Endothelial cell of umbilical vein (primary cell): ENCODE results near the gene ACE. TPM values are rescaled to one million over a fixed set of nuclear protein-coding genes. Genes with fewer than 3 reads are reported as not detected.
A peak's percentile ranks its signal among the peaks of the same experiment; 100 is the strongest.

ENCODE experiments used
- BruUV-seq: library from RNA; stranded (reverse); fragments of 400-500 nt; replicated peaks from 2 replicates; lab custom pipeline; 2021; lab: Mats Ljungman, UMichigan
- CTCF ChIA-PET: fragments of 300-600, 350-600 bp; sonication (Branson Sonifier 250); formaldehyde crosslinking; loops from one replicate; lab custom pipeline; 2021; ENCODE audit warnings: antibody characterized with exemption, inconsistent platforms; lab: Charles Lee
- POLR2A ChIA-PET: fragments of 300-600, 350-600 bp; sonication (Branson Sonifier 250); formaldehyde crosslinking; loops from one replicate; lab custom pipeline; 2021; ENCODE audit warnings: antibody characterized with exemption, inconsistent platforms; lab: Charles Lee
- DNase-seq: peaks from one replicate; pipeline ENCODE4 v3.0.0-alpha.2; 2011; ENCODE audit warnings: low read depth, low spot score
- FAIRE-seq: peaks from 2 replicates; lab custom pipeline; 2011; peaks lifted over from hg19 to GRCh38; lab: Jason Lieb, UNC
- H2AFZ ChIP-seq: 2 replicates; pipeline ENCODE4 v1.6.0; 2012; ENCODE audit warnings: low read depth, low read length, control low read depth, inconsistent platforms
- H3K27ac ChIP-seq: 2 replicates; pipeline ENCODE4 v1.5.1; 2011; ENCODE audit warnings: low read depth, mild to moderate bottlenecking, control low read depth, low read length, moderate library complexity; ENCODE audit not compliant: insufficient read depth
- H3K27me3 ChIP-seq, 2 experiments: 2 replicates each; pipeline versions ENCODE4 v1.6.0 to v1.6.1; 2011; ENCODE audit warnings: low read length in 2 of 2, mixed read lengths in 1 of 2; ENCODE audit not compliant: control insufficient read depth in 2 of 2, insufficient read depth in 2 of 2
- H3K36me3 ChIP-seq, 2 experiments: 2 replicates in 1 of 2; 3 replicates in 1 of 2; pipeline ENCODE4 v1.5.1; 2011; ENCODE audit warnings: low read length in 2 of 2, mild to moderate bottlenecking in 1 of 2, moderate library complexity in 1 of 2; ENCODE audit not compliant: control insufficient read depth in 2 of 2, insufficient read depth in 2 of 2; ENCODE audit errors: extremely low read depth in 1 of 2
- H3K4me1 ChIP-seq: 3 replicates; pipeline ENCODE4 v1.5.1; 2011; ENCODE audit warnings: mild to moderate bottlenecking, low read length; ENCODE audit not compliant: control insufficient read depth, insufficient read depth; ENCODE audit errors: extremely low read depth
- H3K4me2 ChIP-seq: 2 replicates; pipeline ENCODE4 v1.6.1; 2011; ENCODE audit warnings: low read length, control low read depth, mixed read lengths; ENCODE audit not compliant: insufficient read depth
- H3K4me3 ChIP-seq, 3 experiments: fragments of 200-600 bp in 1 of 3; sonication (generic), shearing (Covaris generic) in 1 of 3; replicated peaks in 1 of 3; 2 replicates each; pipeline ENCODE4 v1.5.1; 2011 to 2016; ENCODE audit warnings: control low read depth in 3 of 3, low read length in 3 of 3, mild to moderate bottlenecking in 2 of 3, inconsistent platforms in 1 of 3, low read depth in 1 of 3, moderate library complexity in 1 of 3; ENCODE audit not compliant: insufficient read depth in 1 of 3
- H3K79me2 ChIP-seq: 2 replicates; pipeline ENCODE4 v1.6.0; 2012; ENCODE audit warnings: low read length, inconsistent platforms; ENCODE audit not compliant: control insufficient read depth, insufficient read depth
- H3K9ac ChIP-seq: replicated peaks from 2 replicates; pipeline ENCODE3; 2011; ENCODE audit warnings: low read length, control low read depth; ENCODE audit not compliant: insufficient read depth; ENCODE audit errors: extremely low read depth
- H3K9me1 ChIP-seq: replicated peaks from 3 replicates; pipeline ENCODE4 v1.6.0; 2011; ENCODE audit warnings: mild to moderate bottlenecking, low read length; ENCODE audit not compliant: control insufficient read depth, insufficient read depth; ENCODE audit errors: extremely low read depth
- H3K9me3 ChIP-seq: replicated peaks from 2 replicates; pipeline ENCODE4 v1.5.1; 2012; ENCODE audit warnings: low read length, inconsistent platforms; ENCODE audit not compliant: control insufficient read depth, insufficient read depth
- H4K20me1 ChIP-seq: replicated peaks from 2 replicates; pipeline ENCODE3; 2011; ENCODE audit warnings: mild to moderate bottlenecking, low read length; ENCODE audit not compliant: control insufficient read depth, insufficient read depth; ENCODE audit errors: extremely low read depth
- EZH2 ChIP-seq: IDR thresholded peaks from 2 replicates; pipeline ENCODE4 v1.6.1; 2012; ENCODE audit warnings: borderline replicate concordance, low read depth, mild to moderate bottlenecking, moderate library complexity, low read length, inconsistent platforms; ENCODE audit not compliant: severe bottlenecking
- MAX ChIP-seq: IDR thresholded peaks from 2 replicates; pipeline ENCODE4 v1.6.1; 2011; ENCODE audit not compliant: insufficient read depth, insufficient read length
- POLR2A ChIP-seq: IDR thresholded peaks from 2 replicates; pipeline ENCODE4 v1.6.1; 2012; ENCODE audit warnings: low read depth, mild to moderate bottlenecking, control low read depth, low read length
- dilution Hi-C: fragments of 300-500 bp; cut with MboI; formaldehyde crosslinking; loops from one replicate; pipeline ENCODE4 v1.15.0; 2019; ENCODE audit warnings: low sequenced_read_pairs; ENCODE audit not compliant: extremely low pct_ligation_motif_present
- intact Hi-C: fragments of 100-400 bp; cut with micrococcal nuclease; formaldehyde crosslinking; loops from one replicate; pipeline ENCODE4 v1.10.0; 2022
- polyA plus RNA-seq, 4 experiments: library from polyadenylated mRNA; depleted of rRNA in 3 of 4; stranded (reverse) in 3 of 4; unstranded in 1 of 4; fragments of >200 nt; gene quantifications; 2 replicates each; pipeline versions ENCODE4 v1.2.1 to v1.2.3, GENCODE V29; 2011 to 2012; ENCODE audit warnings: missing spikeins in 1 of 4
- total RNA-seq: library from RNA; stranded (reverse); gene quantifications from 2 replicates; pipeline ENCODE4 v1.2.3, GENCODE V29; 2021
- TF ChIP-seq, protein P1 (sequence below), 2 donors: IDR thresholded peaks; 1 replicate in 1 of 2; 2 replicates in 1 of 2; pipeline ENCODE4 v1.5.1; 2011; ENCODE audit warnings: low read length in 2 of 2, mild to moderate bottlenecking in 2 of 2, moderate library complexity in 2 of 2, control low read depth in 1 of 2, inconsistent platforms in 1 of 2, low read depth in 1 of 2; ENCODE audit not compliant: insufficient read depth in 1 of 2; ENCODE audit errors: extremely low read depth in 1 of 2

The ACE gene
- total and polyA plus RNA-seq, 2 donors (not counting 3 experiments of a cell fraction or from before 2014, with no cell fraction given), result 63.4 to 207 TPM

DNA sequence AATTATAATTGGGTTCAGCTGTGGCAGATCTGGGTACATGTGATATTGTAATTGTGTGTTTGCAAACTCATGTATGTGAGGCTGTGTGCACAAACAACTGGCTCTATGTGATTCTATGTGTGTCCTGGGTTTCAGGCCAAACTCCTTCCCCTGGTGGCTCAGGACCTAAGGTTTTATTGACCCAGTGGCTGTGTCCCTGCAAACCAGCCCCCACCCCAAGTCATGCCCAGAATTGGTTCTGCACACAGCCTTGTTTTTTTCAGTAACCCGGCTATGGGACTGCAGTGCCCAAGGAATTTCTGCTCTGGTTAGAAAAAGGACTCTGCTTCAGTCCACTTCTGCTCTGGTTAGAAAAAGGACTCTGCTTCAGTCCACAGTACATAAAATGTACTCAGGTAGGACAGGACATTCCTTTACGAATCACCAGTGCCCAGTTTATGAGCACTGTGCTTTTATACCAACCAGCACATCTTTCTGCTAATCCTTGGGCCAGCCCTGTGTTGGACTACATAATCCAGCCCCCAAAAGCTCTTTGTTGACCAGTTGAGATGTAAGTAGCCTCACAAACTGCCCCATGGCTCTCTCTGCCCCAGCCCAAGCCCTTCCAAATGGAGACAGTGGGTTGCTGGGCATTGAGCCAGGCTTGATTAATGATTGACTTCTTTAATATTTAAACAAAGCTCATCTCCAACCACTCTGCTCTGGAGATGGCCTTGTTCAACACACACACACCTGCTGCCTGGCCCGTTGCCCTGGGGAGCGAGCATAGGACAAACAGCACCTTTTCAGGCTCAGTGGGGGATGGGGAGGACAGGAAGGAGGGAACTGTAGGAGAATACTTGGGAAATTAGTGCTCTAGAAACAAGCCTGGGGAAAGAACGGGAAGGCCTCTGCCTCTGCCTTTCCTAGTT is 43.4 kb downstream of the ACE start:
- no peaks in the 10 kb centered on the region for H3K36me3 ChIP-seq
- H4K20me1 ChIP-seq, result no peaks in the 10 kb centered on the region
- no TSS peak for BruUV-seq
- no peak overlapping the region for H3K9ac ChIP-seq
- H3K4me1 ChIP-seq, result peaks cover 4% of the 10 kb centered on the region
- no peak overlapping the region for H3K27ac ChIP-seq
- no peak for TF ChIP-seq MAX
- no peaks in the 10 kb centered on the region for H3K9me3 ChIP-seq
- DNase-seq (no peak), FAIRE-seq (no peak)
- H3K9me1 ChIP-seq, result no peaks in the 10 kb centered on the region
- POLR2A ChIA-PET, result no interaction called here
- peaks cover 3 to 10% of the 10 kb centered on the region in 2 experiments for H3K27me3 ChIP-seq
- dilution Hi-C loops, result no loop called here
- no peak overlapping the region for H3K4me2 ChIP-seq
- H2AFZ ChIP-seq, result no peak overlapping the region
- H3K79me2 ChIP-seq, result no peaks in the 10 kb centered on the region
- intact Hi-C loops, result no loop called here
- no peak overlapping the region for H3K4me3 ChIP-seq
- CTCF ChIA-PET, result no interaction called here

GRCh38 chr17:63523253-63523855 is 46.5 kb downstream of the ACE start, which contains the start of gene KCNH6:
Gene KCNH6, plus strand, starts transcription at chr17:63523358. Its CDS starts 56 bp downstream, at chr17:63523414.
- CTCF ChIA-PET, result interaction anchor here (0.7 to 1.6 kb wide), 4 partner anchors 17 to 98 kb away, joined by 3 to 4 read pairs (median 4); no protein-coding TSS in a partner anchor

More at GRCh38 chr17:63523253-63523855, 46.5 kb downstream of the ACE start, which contains the start of gene KCNH6:
- Histone ChIP-seq H3K4me2 (peak within 1 kb of the TSS; percentile 60), H3K9me3 (no peaks in the 10 kb centered on the region), H3K27me3 (peaks cover 3 to 10% of the 10 kb centered on the region in 2 experiments), H3K79me2 (no peaks in the 10 kb centered on the region), H3K9ac (no peak within 1 kb of the TSS), H3K4me1 (peaks cover 4% of the 10 kb centered on the region), H3K4me3 (peak within 1 kb of the TSS in 1 of 3 experiments; percentile 17), H4K20me1 (no peaks in the 10 kb centered on the region), H3K27ac (no peak within 1 kb of the TSS), H2AFZ (no peak within 1 kb of the TSS), H3K9me1 (no peaks in the 10 kb centered on the region), H3K36me3 (no peaks in the 10 kb centered on the region)
- dilution Hi-C loops, result no loop called here
- FAIRE-seq (peak; percentile 67), DNase-seq (no peak)
- POLR2A ChIA-PET, result no interaction called here
- BruUV-seq, result no TSS peak
- TF ChIP-seq, protein P1, sequence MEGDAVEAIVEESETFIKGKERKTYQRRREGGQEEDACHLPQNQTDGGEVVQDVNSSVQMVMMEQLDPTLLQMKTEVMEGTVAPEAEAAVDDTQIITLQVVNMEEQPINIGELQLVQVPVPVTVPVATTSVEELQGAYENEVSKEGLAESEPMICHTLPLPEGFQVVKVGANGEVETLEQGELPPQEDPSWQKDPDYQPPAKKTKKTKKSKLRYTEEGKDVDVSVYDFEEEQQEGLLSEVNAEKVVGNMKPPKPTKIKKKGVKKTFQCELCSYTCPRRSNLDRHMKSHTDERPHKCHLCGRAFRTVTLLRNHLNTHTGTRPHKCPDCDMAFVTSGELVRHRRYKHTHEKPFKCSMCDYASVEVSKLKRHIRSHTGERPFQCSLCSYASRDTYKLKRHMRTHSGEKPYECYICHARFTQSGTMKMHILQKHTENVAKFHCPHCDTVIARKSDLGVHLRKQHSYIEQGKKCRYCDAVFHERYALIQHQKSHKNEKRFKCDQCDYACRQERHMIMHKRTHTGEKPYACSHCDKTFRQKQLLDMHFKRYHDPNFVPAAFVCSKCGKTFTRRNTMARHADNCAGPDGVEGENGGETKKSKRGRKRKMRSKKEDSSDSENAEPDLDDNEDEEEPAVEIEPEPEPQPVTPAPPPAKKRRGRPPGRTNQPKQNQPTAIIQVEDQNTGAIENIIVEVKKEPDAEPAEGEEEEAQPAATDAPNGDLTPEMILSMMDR (IDR thresholded peaks at IDR 0.05; ENCODE audit: extremely low read depth in 1 of 2, insufficient read depth in 1 of 2, low read depth in 1 of 2, low read length in 2 of 2), result no peak
- no peak for TF ChIP-seq EZH2
- no peak for TF ChIP-seq POLR2A
- intact Hi-C loops, result loop anchor here (1.0 kb wide), 1 partner anchor 262 kb away; no protein-coding TSS in a partner anchor
